Measurements from ENCODE around the gene COL5A1.
"Not testable (repeated sequence)": the region's sequence is repeated elsewhere in the genome, so short reads cannot be mapped to it uniquely, and the experiment has no call there.

COL5A1 gene

GRCh38 chr9:134658378-134658955 is 16.9 kb downstream of the COL5A1 start:
- peak; percentile 64 for DNase-seq

GRCh38 chr9:134659688-134660131 is 18.1 kb downstream of the COL5A1 start:
- no peak for DNase-seq

GRCh38 chr9:134660407-134660806 is 18.8 kb downstream of the COL5A1 start:
- no peak for DNase-seq

GRCh38 chr9:134661299-134661698 is 19.7 kb downstream of the COL5A1 start:
- DNase-seq = no peak

GRCh38 chr9:134661791-134662142 is 20.2 kb downstream of the COL5A1 start:
- DNase-seq = no peak

- DNase-seq = peak; percentile 64
Measured at GRCh38 chr9:134662143-134662876, 20.7 kb downstream of the COL5A1 start.

GRCh38 chr9:134663084-134663483 is 21.5 kb downstream of the COL5A1 start:
- DNase-seq = no peak

- DNase-seq = no peak
Measured at GRCh38 chr9:134663753-134664415, 22.3 kb downstream of the COL5A1 start.

- no peak for DNase-seq
Measured at GRCh38 chr9:134664446-134664845, 22.8 kb downstream of the COL5A1 start.

GRCh38 chr9:134666208-134666607 is 24.6 kb downstream of the COL5A1 start:
- no peak for DNase-seq

- no peak for DNase-seq
Measured at GRCh38 chr9:134666831-134667230, 25.2 kb downstream of the COL5A1 start.

GRCh38 chr9:134668977-134669376 is 27.4 kb downstream of the COL5A1 start:
- not testable (repeated sequence) for DNase-seq

GRCh38 chr9:134669399-134669955 is 27.9 kb downstream of the COL5A1 start:
- no peak for DNase-seq

GRCh38 chr9:134670042-134670525 is 28.5 kb downstream of the COL5A1 start:
- no peak for DNase-seq

- no peak for DNase-seq
Measured at GRCh38 chr9:134670851-134671281, 29.3 kb downstream of the COL5A1 start.

GRCh38 chr9:134671341-134672113 is 29.9 kb downstream of the COL5A1 start:
- no peak for DNase-seq

- DNase-seq = no peak
Measured at GRCh38 chr9:134676361-134676760, 34.8 kb downstream of the COL5A1 start.

- no peak for DNase-seq
Measured at GRCh38 chr9:134676886-134677285, 35.3 kb downstream of the COL5A1 start.

GRCh38 chr9:134677743-134678142 is 36.1 kb downstream of the COL5A1 start:
- DNase-seq = no peak

- DNase-seq = peak; percentile 70
Measured at GRCh38 chr9:134678206-134678605, 36.6 kb downstream of the COL5A1 start.

- no peak for DNase-seq
Measured at GRCh38 chr9:134678666-134679443, 37.3 kb downstream of the COL5A1 start.

Measured in NCI-H2171 (cell line).